Mucosa of descending colon (tissue), 3 donors: ENCODE data around the gene TMEM154. TPM values are rescaled to one million over a fixed set of nuclear protein-coding genes. Genes with fewer than 3 reads are reported as not detected.
"Not testable (repeated sequence)": the region's sequence is repeated elsewhere in the genome, so short reads cannot be mapped to it uniquely, and the experiment has no call there.

Experiments
- ATAC-seq: fragments of 200-7000 bp; cut with Tn5 transposase; one replicate; pipeline ENCODE4 v1.9.1; 2020; ENCODE audit warnings: mild to moderate bottlenecking, moderate library complexity
- DNase-seq, 3 donors: peaks; one replicate each; pipeline ENCODE4 v3.0.0-alpha.2; 2020
- H3K36me3 ChIP-seq: fragments of 200-600 bp; one replicate; pipeline ENCODE4 v1.8.0; 2021; ENCODE audit warnings: low read depth, mild to moderate bottlenecking
- H3K4me1 ChIP-seq: fragments of 200-600 bp; one replicate; pipeline ENCODE4 v1.8.0; 2021; ENCODE audit warnings: low read depth, mild to moderate bottlenecking
- H3K4me3 ChIP-seq: fragments of 200-600 bp; one replicate; pipeline ENCODE4 v1.8.0; 2021; ENCODE audit warnings: mild to moderate bottlenecking
- H3K9me3 ChIP-seq: fragments of 200-600 bp; one replicate; pipeline ENCODE4 v1.8.0; 2021; ENCODE audit warnings: mild to moderate bottlenecking
- intact Hi-C, 2 donors: fragments of 100-400 bp; cut with DNase I in 1 of 2; cut with micrococcal nuclease in 1 of 2; formaldehyde crosslinking; loops; one replicate each; pipeline versions ENCODE4 v1.11.0 to v1.11.1; 2022; cut with DNase I, micrococcal nuclease
- total RNA-seq, 3 donors: library from RNA; stranded (reverse); fragmentation: NEBNext Ultra II Directional in 2 of 3; extraction: Animal tissue kit (Norgen Biotek cat#: 25700) in 2 of 3; gene quantifications; one replicate each; pipeline versions ENCODE4 v1.2.1 to v1.2.4, GENCODE V29; 2021 to 2023
- TF ChIP-seq, protein P1 (sequence below): fragments of 200-600 bp; IDR thresholded peaks from one replicate; pipeline ENCODE4 v1.8.0; 2022; ENCODE audit warnings: antibody characterized with exemption, mild to moderate bottlenecking
- donor health status: DM: no; HTN: no; CAD: no; lungs with moderate emphysema.
- donor health status: DM: no; HTN: no; CAD: no.
- donor health status: DM: no; HTN: yes; CAD: no.

TMEM154 gene
- total RNA-seq, 3 donors from 2014 or later, result 1.5 to 6.5 (median 1.8) TPM

DNA sequence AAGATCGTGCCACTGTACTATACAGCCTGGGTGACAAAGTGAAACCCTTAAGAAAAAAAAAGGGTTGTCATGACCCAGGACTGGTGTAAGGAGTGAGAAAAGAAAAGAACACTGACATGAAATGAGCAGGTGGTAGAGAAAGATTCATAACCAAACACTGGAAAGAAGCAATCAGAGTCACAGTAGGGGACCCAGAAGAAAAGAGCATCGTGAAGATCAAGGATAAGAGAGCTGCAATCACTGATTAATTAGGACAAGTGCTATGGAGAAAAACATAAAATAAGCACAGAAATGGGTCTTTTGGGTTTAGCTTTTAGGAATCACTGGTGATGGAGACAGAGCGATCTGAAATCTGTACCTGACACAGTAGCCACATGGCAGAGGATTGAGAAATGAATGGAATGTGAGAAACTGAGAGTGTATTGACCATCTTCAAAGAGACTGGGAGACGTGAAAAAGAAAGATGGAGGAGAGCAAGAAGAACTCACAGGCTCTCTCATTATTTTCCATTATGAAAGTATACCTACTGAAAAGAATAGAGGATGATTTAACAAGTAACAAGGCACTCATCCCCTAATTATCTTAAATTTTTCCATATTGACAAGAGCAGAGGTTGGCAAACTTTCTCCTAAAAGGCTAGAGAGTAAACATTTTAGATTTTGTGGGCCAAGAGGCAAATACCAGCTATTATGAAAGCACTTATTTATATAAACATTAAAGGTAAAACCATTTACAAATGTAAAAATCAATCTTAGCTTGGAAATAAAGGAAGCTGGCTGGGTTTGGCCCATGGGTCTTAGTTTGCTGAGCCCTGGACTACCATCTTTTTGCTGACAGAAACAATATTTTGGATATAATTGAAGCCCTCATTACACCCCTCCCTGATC, 7.3 kb downstream of the TMEM154 start:
- Histone ChIP-seq H3K36me3 (no peaks in the 10 kb centered on the region), H3K4me1 (no peaks in the 10 kb centered on the region), H3K4me3 (no peak overlapping the region), H3K9me3 (no peaks in the 10 kb centered on the region)
- intact Hi-C loops, result no loop called here
- DNase-seq (no peak), ATAC-seq (no peak)
- TF ChIP-seq, protein P1, sequence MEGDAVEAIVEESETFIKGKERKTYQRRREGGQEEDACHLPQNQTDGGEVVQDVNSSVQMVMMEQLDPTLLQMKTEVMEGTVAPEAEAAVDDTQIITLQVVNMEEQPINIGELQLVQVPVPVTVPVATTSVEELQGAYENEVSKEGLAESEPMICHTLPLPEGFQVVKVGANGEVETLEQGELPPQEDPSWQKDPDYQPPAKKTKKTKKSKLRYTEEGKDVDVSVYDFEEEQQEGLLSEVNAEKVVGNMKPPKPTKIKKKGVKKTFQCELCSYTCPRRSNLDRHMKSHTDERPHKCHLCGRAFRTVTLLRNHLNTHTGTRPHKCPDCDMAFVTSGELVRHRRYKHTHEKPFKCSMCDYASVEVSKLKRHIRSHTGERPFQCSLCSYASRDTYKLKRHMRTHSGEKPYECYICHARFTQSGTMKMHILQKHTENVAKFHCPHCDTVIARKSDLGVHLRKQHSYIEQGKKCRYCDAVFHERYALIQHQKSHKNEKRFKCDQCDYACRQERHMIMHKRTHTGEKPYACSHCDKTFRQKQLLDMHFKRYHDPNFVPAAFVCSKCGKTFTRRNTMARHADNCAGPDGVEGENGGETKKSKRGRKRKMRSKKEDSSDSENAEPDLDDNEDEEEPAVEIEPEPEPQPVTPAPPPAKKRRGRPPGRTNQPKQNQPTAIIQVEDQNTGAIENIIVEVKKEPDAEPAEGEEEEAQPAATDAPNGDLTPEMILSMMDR, result no peak

DNA sequence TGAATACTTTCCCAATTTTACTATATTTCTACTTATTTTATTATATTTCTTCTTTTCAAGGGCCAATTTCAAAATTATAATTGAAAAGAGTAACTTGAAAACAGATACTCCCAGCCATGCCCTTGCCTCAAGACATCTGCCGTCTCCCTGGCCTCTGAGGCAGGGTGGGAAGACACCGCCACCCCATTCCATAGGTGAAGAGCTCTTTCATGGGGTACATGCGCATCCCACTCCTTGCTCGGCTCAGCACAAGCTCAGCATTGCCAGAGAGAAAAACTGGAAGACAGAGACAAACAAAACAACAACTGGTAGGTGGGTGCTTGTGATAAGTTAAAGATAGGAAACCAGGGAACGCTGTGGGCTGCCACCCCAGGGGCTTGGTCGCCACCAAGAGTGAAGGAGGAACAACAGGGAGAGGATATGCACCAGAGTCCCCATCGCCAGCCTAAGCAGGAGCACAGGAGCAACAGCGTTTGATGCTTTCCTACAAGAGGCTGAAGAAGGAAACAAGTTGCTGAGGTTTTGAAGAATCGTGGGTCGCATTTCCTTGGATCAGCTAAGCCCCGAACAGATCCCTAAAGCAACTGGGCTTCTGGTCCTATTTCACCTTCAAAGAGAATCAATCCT, 11.3 kb downstream of the TMEM154 start:
- no peak for DNase-seq
- TF ChIP-seq, protein P1, result no peak
- Histone ChIP-seq H3K9me3 (no peaks in the 10 kb centered on the region), H3K4me1 (no peaks in the 10 kb centered on the region), H3K36me3 (no peaks in the 10 kb centered on the region), H3K4me3 (no peak overlapping the region)
- ATAC-seq, result no peak
- intact Hi-C loops, result no loop called here

DNA sequence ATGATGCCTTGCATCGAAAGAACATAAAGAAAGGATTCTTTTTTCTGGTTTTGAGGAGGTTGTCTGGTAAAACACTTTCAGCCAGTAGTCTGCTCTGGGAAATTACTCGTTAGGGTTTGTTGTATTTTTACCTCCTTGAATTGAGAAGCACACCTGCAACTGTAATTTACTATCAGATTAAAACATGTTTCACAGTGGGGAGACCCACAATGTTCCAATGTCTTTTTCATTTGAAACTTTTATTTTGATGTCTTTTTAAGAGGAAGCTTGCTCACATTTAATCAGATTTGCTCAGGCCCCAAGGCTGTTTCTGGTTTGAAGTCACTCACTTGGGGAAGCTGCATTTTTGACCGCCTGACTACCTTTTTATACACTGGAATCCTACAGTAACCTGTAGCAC, 12.0 kb downstream of the TMEM154 start:
- intact Hi-C loops, result no loop called here
- ATAC-seq, result no peak
- Histone ChIP-seq H3K9me3 (no peaks in the 10 kb centered on the region), H3K4me3 (no peak overlapping the region), H3K36me3 (no peaks in the 10 kb centered on the region), H3K4me1 (no peaks in the 10 kb centered on the region)
- no peak for DNase-seq
- TF ChIP-seq, protein P1, result no peak

DNA sequence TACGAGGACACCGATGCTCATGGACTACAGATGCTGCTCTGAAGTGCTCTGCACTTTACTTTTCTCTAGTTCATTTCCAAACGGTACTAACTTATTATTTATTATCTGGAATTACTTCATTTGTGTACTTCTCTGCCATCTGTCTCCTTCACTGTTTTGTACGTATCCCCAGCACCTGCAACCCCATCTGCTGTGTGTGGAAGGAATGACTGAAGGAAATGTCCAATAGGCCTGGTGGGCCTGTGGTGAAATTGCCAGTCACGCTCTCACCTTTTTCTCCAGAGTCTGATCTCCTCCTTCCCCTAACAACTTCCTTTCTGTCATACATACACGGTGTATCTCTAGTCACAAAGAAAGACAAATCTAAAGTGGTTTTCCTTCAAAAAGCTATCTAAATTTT, 12.9 kb downstream of the TMEM154 start:
- no peaks in the 10 kb centered on the region for H3K9me3 ChIP-seq
- no peak for ATAC-seq
- intact Hi-C loops, result no loop called here
- TF ChIP-seq, protein P1, result no peak
- no peak overlapping the region for H3K4me3 ChIP-seq
- no peaks in the 10 kb centered on the region for H3K36me3 ChIP-seq
- H3K4me1 ChIP-seq, result no peaks in the 10 kb centered on the region
- no peak for DNase-seq

DNA sequence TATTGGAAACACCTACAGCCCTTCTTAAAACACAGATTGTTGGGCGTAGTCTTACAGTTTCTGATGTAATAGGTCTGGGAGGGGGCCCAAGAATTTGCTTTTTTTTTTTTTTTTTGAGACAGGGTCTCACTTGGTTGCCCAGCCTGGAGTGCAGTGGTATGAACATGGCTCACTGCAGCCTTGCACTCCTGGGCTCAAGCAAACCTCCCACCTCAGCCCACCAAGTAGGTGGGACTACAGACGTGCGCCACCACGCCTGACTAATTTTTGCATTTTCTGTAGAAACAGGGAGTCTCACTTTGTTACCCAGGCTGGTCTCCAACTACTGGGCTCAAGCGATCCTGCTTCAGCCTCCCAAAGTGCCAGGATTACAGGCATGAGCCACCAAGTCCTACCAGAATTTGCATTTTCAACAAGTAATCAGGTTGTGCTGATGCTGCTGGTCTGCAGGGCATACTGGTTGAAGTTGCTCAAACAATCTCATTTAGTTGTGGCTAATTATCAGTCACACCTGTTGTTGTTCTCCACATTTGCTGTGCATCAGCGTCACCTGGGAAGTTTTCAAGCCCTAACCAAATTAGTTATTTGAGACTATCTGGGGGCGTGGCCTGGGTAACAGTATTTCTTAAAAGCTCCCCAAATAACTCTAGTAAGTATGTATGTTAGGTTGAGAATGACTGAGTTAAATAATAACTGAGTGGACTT, 14.0 kb downstream of the TMEM154 start:
- Histone ChIP-seq H3K4me1 (no peaks in the 10 kb centered on the region), H3K36me3 (no peaks in the 10 kb centered on the region), H3K9me3 (no peaks in the 10 kb centered on the region), H3K4me3 (no peak overlapping the region)
- peak; percentile 27 for ATAC-seq
- DNase-seq, result no peak
- TF ChIP-seq, protein P1, result no peak
- intact Hi-C loops, result no loop called here

DNA sequence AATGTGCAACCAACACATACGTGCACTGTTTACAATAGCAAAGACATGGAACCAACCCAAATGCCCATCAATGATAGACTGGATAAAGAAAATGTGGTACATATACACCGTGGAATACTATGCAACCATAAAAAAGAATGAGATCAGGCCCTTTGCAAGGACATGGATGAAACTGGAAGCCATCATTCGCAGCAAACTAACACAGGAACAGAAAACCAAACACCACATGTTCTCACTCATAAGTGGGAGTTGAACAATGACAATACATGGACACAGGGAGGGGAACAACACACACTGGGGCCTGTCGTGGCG, 15.8 kb downstream of the TMEM154 start:
- H3K4me1 ChIP-seq, H3K4me3 ChIP-seq, H3K9me3 ChIP-seq, DNase-seq, ATAC-seq, intact Hi-C loops, H3K36me3 ChIP-seq: not testable (repeated sequence)
